Glutamatergic neuron (in vitro differentiated cells): Measurements from ENCODE around the gene PPOX. TPM values are rescaled to one million over a fixed set of nuclear protein-coding genes. Genes with fewer than 3 reads are reported as not detected.

ENCODE experiments used
- DNase-seq: peaks from one replicate; pipeline ENCODE4 v3.0.0; 2022
- H3K27ac Mint-ChIP-seq: one replicate; pipeline ENCODE4 v1.8.0; 2020; ENCODE audit warnings: mild to moderate bottlenecking, mixed read lengths, inconsistent platforms; ENCODE audit not compliant: unreplicated experiment
- H3K27me3 Mint-ChIP-seq: one replicate; pipeline ENCODE4 v1.8.0; 2020; ENCODE audit warnings: mild to moderate bottlenecking, moderate library complexity, mixed read lengths, inconsistent platforms; ENCODE audit not compliant: unreplicated experiment
- H3K36me3 Mint-ChIP-seq: one replicate; pipeline ENCODE4 v1.8.0; 2020; ENCODE audit warnings: mild to moderate bottlenecking, mixed read lengths, inconsistent platforms; ENCODE audit not compliant: unreplicated experiment
- H3K4me1 Mint-ChIP-seq: one replicate; pipeline ENCODE4 v1.8.0; 2020; ENCODE audit warnings: mild to moderate bottlenecking, low read depth, mixed read lengths, inconsistent platforms; ENCODE audit not compliant: unreplicated experiment
- H3K4me3 Mint-ChIP-seq: one replicate; pipeline ENCODE4 v1.8.0; 2020; ENCODE audit warnings: mild to moderate bottlenecking, mixed read lengths, inconsistent platforms; ENCODE audit not compliant: unreplicated experiment
- H3K9me3 Mint-ChIP-seq: one replicate; pipeline ENCODE4 v1.8.0; 2020; ENCODE audit warnings: mild to moderate bottlenecking, moderate library complexity, mixed read lengths, inconsistent platforms; ENCODE audit not compliant: unreplicated experiment
- CTCF ChIP-seq: fragments of 200-600 bp; sonication (generic); IDR thresholded peaks from one replicate; pipeline ENCODE4 v1.5.0; 2021; ENCODE audit not compliant: partially characterized antibody, unreplicated experiment
- total RNA-seq: library from RNA; stranded (reverse); fragmentation: NEBNext Ultra II Directional; extraction: Animal tissue kit (Norgen Biotek cat#: 25700); gene quantifications from one replicate; pipeline ENCODE4 v1.2.1, GENCODE V29; 2021; ENCODE audit not compliant: unreplicated experiment

The PPOX gene
- total RNA-seq, 1 donor from 2014 or later, result 53.2 TPM

GRCh38 chr1:161214369-161214768, 48.1 kb downstream of the PPOX start:
- H3K4me1 Mint-ChIP-seq, result no peaks in the 10 kb centered on the region
- no peak overlapping the region for H3K4me3 Mint-ChIP-seq
- DNase-seq, result no peak
- H3K27ac Mint-ChIP-seq, result peak overlapping the region; percentile 23
- peaks cover 7% of the 10 kb centered on the region for H3K9me3 Mint-ChIP-seq
- TF ChIP-seq CTCF, result no peak
- peaks cover 3% of the 10 kb centered on the region for H3K27me3 Mint-ChIP-seq
- peaks cover 4% of the 10 kb centered on the region for H3K36me3 Mint-ChIP-seq

- Mint-ChIP-seq H3K27ac (peak within 1 kb of the TSS; percentile 23), H3K27me3 (peaks cover 3% of the 10 kb centered on the region), H3K4me3 (no peak within 1 kb of the TSS), H3K9me3 (peaks cover 7% of the 10 kb centered on the region), H3K36me3 (peaks cover 4% of the 10 kb centered on the region), H3K4me1 (no peaks in the 10 kb centered on the region)
- no peak for TF ChIP-seq CTCF
- no peak for DNase-seq
These were observed 48.9 kb downstream of the PPOX start, which contains the start of gene FCER1G for GRCh38 chr1:161215076-161215475. TSS of gene FCER1G (plus strand) at chr1:161215295. CDS start at chr1:161215322, 27 bp downstream.

- no peak overlapping the region for H3K27ac Mint-ChIP-seq
- no peaks in the 10 kb centered on the region for H3K4me1 Mint-ChIP-seq
- no peak for DNase-seq
These were observed 50.9 kb downstream of the PPOX start for GRCh38 chr1:161216945-161217712.

GRCh38 chr1:161217831-161218230, 51.6 kb downstream of the PPOX start:
- Mint-ChIP-seq H3K27ac (no peak overlapping the region), H3K4me1 (no peaks in the 10 kb centered on the region), H3K4me3 (no peak overlapping the region), H3K9me3 (peaks cover 5% of the 10 kb centered on the region), H3K27me3 (peaks cover 2% of the 10 kb centered on the region), H3K36me3 (peaks cover 4% of the 10 kb centered on the region)
- no peak for DNase-seq
- no peak for TF ChIP-seq CTCF

More at GRCh38 chr1:161216945-161217712, 50.9 kb downstream of the PPOX start:
- Mint-ChIP-seq H3K4me3 (no peak overlapping the region), H3K27me3 (peaks cover 2% of the 10 kb centered on the region), H3K36me3 (peaks cover 4% of the 10 kb centered on the region), H3K9me3 (peaks cover 7% of the 10 kb centered on the region)
- no peak for TF ChIP-seq CTCF
